A549 (cell line): ENCODE data around the gene SMIM21.

Source experiments
- ESRRA ChIP-seq: fragments of 150-350 bp; IDR thresholded peaks from 2 replicates; pipeline ENCODE4 v1.6.1; 2014; ENCODE audit warnings: mild to moderate bottlenecking, low read length, borderline replicate concordance
- GATA3 ChIP-seq: IDR thresholded peaks from 2 replicates; pipeline ENCODE4 v1.6.1; 2012; ENCODE audit warnings: borderline replicate concordance
- JUN ChIP-seq, 2 experiments: fragments of >200 bp; sonication (Bioruptor Twin); formaldehyde crosslinking; IDR thresholded peaks; 2 replicates in 1 of 2; 3 replicates in 1 of 2; pipeline ENCODE4 v1.6.1; 2016 to 2017
- RAD21 ChIP-seq, 2 experiments: fragments of >200 bp in 1 of 2; sonication (Bioruptor Twin) in 1 of 2; formaldehyde crosslinking in 1 of 2; IDR thresholded peaks in 1 of 2; conservative IDR thresholded peaks in 1 of 2; 2 replicates in 1 of 2; 3 replicates in 1 of 2; pipeline ENCODE4 v1.6.1; 2012 to 2018; ENCODE audit warnings: inconsistent platforms in 1 of 2
- RNF2 ChIP-seq: fragments of 200-600 bp; sonication (generic); IDR thresholded peaks from 2 replicates; pipeline ENCODE4 v1.6.1; 2016; ENCODE audit warnings: low read depth, mild to moderate bottlenecking, antibody characterized with exemption, moderate library complexity, borderline replicate concordance
- TF ChIP-seq, protein P1 (sequence below): fragments of 200-600 bp; sonication (generic); IDR thresholded peaks from 2 replicates; pipeline ENCODE4 v1.6.1; 2016; ENCODE audit warnings: antibody characterized with exemption, mild to moderate bottlenecking, moderate library complexity
- TF ChIP-seq, protein P2 (sequence below): fragments of >200 bp; sonication (Bioruptor Twin); formaldehyde crosslinking; IDR thresholded peaks from 3 replicates; pipeline ENCODE4 v1.5.1; 2016

DNA sequence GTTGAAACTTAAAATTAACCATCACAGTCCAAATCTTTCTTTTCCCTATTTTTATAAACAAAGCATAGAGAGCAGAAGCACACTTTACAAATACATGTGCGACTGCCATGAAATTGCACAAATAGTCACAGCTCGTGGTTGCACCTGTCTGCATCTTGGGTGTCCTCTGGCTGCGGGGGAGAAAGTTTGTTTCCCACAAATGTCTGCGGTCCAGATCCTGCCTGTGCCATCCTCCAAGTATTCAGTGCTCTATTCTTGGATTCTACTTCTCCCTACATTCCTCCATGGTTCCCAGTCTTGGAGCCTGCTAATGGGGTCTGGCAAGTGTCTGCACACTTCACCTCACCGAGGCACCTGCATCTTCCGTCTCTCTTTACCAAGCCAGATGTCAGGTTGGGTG is 52.2 kb downstream of the SMIM21 start:
- TF ChIP-seq RNF2 (no peak), ESRRA (no peak), RAD21 (conservative IDR thresholded peaks at IDR 0.05 in 1 of 2, IDR thresholded peaks at IDR 0.05 in 1 of 2) (no peak), GATA3 (no peak), JUN (IDR thresholded peaks at IDR 0.05) (no peak)
- TF ChIP-seq, protein P1, sequence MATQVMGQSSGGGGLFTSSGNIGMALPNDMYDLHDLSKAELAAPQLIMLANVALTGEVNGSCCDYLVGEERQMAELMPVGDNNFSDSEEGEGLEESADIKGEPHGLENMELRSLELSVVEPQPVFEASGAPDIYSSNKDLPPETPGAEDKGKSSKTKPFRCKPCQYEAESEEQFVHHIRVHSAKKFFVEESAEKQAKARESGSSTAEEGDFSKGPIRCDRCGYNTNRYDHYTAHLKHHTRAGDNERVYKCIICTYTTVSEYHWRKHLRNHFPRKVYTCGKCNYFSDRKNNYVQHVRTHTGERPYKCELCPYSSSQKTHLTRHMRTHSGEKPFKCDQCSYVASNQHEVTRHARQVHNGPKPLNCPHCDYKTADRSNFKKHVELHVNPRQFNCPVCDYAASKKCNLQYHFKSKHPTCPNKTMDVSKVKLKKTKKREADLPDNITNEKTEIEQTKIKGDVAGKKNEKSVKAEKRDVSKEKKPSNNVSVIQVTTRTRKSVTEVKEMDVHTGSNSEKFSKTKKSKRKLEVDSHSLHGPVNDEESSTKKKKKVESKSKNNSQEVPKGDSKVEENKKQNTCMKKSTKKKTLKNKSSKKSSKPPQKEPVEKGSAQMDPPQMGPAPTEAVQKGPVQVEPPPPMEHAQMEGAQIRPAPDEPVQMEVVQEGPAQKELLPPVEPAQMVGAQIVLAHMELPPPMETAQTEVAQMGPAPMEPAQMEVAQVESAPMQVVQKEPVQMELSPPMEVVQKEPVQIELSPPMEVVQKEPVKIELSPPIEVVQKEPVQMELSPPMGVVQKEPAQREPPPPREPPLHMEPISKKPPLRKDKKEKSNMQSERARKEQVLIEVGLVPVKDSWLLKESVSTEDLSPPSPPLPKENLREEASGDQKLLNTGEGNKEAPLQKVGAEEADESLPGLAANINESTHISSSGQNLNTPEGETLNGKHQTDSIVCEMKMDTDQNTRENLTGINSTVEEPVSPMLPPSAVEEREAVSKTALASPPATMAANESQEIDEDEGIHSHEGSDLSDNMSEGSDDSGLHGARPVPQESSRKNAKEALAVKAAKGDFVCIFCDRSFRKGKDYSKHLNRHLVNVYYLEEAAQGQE = no peak
- TF ChIP-seq, protein P2, sequence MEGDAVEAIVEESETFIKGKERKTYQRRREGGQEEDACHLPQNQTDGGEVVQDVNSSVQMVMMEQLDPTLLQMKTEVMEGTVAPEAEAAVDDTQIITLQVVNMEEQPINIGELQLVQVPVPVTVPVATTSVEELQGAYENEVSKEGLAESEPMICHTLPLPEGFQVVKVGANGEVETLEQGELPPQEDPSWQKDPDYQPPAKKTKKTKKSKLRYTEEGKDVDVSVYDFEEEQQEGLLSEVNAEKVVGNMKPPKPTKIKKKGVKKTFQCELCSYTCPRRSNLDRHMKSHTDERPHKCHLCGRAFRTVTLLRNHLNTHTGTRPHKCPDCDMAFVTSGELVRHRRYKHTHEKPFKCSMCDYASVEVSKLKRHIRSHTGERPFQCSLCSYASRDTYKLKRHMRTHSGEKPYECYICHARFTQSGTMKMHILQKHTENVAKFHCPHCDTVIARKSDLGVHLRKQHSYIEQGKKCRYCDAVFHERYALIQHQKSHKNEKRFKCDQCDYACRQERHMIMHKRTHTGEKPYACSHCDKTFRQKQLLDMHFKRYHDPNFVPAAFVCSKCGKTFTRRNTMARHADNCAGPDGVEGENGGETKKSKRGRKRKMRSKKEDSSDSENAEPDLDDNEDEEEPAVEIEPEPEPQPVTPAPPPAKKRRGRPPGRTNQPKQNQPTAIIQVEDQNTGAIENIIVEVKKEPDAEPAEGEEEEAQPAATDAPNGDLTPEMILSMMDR = no peak
